Measurements from ENCODE around the gene APEX2. TPM values are rescaled to one million over a fixed set of nuclear protein-coding genes. Genes with fewer than 3 reads are reported as not detected.

The APEX2 gene
- 19.6 and 22.2 TPM in 2 replicates for total RNA-seq

GRCh38 chrX:54999717-55000598 lies at the start of gene APEX2:
Gene APEX2, plus strand, starts transcription at chrX:55000363. Its CDS starts 60 bp downstream, at chrX:55000423.
- ATAC-seq (ENCODE audit: low read depth) (peak; percentile 95), DNase-seq (peak; percentile 74)
- Mint-ChIP-seq H3K9me3 (no peaks in the 10 kb centered on the region), H3K27ac (peak within 1 kb of the TSS; percentile 89), H3K4me3 (peak within 1 kb of the TSS; percentile 94), H3K4me1 (peaks cover 19% of the 10 kb centered on the region), H3K27me3 (no peaks in the 10 kb centered on the region), H3K36me3 (ENCODE audit: low read depth) (peaks cover 30% of the 10 kb centered on the region)
- intact Hi-C loops (cut with micrococcal nuclease), result loop anchor here (1.0 to 10.0 kb wide), 8 partner anchors 161 to 1315 kb away; partner anchors contain the start of genes FAM120C, HUWE1, PHF8 and TSR2
- no peak for TF ChIP-seq CTCF (IDR thresholded peaks at IDR 0.05)
- ChIA-PET POLR2A (interaction anchor here (0.6 to 3.0 kb wide), 23 partner anchors 10 to 1775 kb away, joined by 3 to 33 read pairs (median 5); partner anchors contain the start of genes FAM120C, GNL3L, MAGED2 and MAGEH1), CTCF (interaction anchor here (0.9 to 1.1 kb wide), 2 partner anchors 360 to 361 kb away, joined by 3 to 4 read pairs; no protein-coding TSS in a partner anchor)

GRCh38 chrX:54950730-54951375 lies 49.3 kb upstream of the APEX2 start:
- no peak for DNase-seq
- no peaks in the 10 kb centered on the region for H3K36me3 Mint-ChIP-seq (ENCODE audit: low read depth)
- H3K4me3 Mint-ChIP-seq, result no peak overlapping the region
- no peaks in the 10 kb centered on the region for H3K27me3 Mint-ChIP-seq
- no peak for ATAC-seq (ENCODE audit: low read depth)
- no peaks in the 10 kb centered on the region for H3K4me1 Mint-ChIP-seq
- H3K27ac Mint-ChIP-seq, result no peak overlapping the region
- CTCF ChIA-PET, result no interaction called here
- intact Hi-C loops (cut with micrococcal nuclease), result no loop called here
- POLR2A ChIA-PET, result no interaction called here
- no peaks in the 10 kb centered on the region for H3K9me3 Mint-ChIP-seq
- TF ChIP-seq CTCF (IDR thresholded peaks at IDR 0.05), result no peak

GRCh38 chrX:54961750-54962149 lies 38.4 kb upstream of the APEX2 start:
- Mint-ChIP-seq H3K4me1 (no peaks in the 10 kb centered on the region), H3K4me3 (no peak overlapping the region), H3K9me3 (no peaks in the 10 kb centered on the region), H3K36me3 (ENCODE audit: low read depth) (no peaks in the 10 kb centered on the region), H3K27ac (no peak overlapping the region), H3K27me3 (no peaks in the 10 kb centered on the region)
- intact Hi-C loops (cut with micrococcal nuclease), result no loop called here
- ChIA-PET CTCF (no interaction called here), POLR2A (no interaction called here)
- no peak for TF ChIP-seq CTCF (IDR thresholded peaks at IDR 0.05)
- DNase-seq (no peak), ATAC-seq (ENCODE audit: low read depth) (no peak)

- Mint-ChIP-seq H3K4me3 (no peak overlapping the region), H3K27ac (no peak overlapping the region), H3K27me3 (no peaks in the 10 kb centered on the region), H3K36me3 (ENCODE audit: low read depth) (no peaks in the 10 kb centered on the region), H3K4me1 (no peaks in the 10 kb centered on the region), H3K9me3 (peaks cover 5% of the 10 kb centered on the region)
- POLR2A ChIA-PET, result no interaction called here
- CTCF ChIA-PET, result no interaction called here
- ATAC-seq (ENCODE audit: low read depth) (no peak), DNase-seq (no peak)
- intact Hi-C loops (cut with micrococcal nuclease), result no loop called here
- no peak for TF ChIP-seq CTCF (IDR thresholded peaks at IDR 0.05)
These were observed 35.2 kb upstream of the APEX2 start for GRCh38 chrX:54964766-54965497.

Measured in activated B cell treated with CpG ODN at 0.5 μM for 24 hours (primary cell).